HG03558 (cell line): ENCODE results near the gene TNFSF4.

Source experiments
- ATAC-seq: cut with Tn5 transposase; IDR thresholded peaks from one replicate; pipeline ENCODE4 v1.9.1; 2021; ENCODE audit warnings: moderate number of reproducible peaks; ENCODE audit not compliant: unreplicated experiment; ENCODE audit errors: extremely low read depth

The TNFSF4 gene

DNA sequence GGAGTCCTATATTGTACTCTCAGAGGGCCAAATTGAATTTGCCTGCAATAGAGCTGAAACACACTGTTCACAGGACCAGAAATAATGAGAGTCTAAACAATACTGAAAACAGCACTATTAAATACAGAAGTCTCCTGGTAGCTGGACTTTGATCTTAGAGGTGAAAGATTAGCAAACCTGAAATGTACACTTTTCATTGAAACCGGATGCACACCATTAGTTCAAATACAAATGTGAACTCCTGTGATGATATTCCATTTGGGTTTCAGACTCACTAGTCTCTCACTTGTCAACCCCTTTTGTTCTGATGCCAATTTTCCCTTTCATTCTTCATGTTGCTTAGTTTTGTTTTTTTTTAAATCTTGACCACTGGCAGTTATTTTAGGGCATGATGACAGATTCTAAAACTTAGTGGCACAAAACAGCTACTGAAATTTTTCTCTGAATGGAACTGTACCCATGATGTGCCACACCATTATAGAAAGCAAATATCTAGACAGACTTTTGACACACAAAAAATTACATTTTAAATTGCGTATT is 5.9 kb upstream of the TNFSF4 start:
- ATAC-seq, result peak; percentile 78

DNA sequence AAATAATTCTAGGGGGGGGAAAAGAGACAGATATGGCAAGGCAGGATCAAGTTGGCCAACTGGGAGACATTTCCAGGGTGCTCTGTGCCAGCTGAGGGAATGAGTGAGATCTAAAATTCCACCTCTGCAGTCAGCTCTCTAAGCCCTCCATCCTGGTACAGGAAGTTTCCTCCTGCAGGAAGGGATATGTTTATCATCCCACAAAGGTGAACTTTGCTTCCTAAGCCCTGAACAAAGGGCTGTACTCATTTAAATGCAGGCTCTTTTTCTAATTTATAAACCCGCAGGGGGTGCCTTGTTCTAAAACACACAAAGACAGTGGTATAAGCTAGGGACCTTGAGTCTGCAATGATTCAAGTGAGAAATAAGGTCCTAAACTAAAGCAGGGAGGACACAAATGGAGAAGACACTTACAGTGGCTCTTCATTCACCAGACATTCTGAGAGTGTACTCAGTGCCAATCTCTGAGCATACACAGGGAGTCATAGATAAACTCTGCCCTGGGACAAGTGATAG is 3.6 kb upstream of the TNFSF4 start:
- ATAC-seq, result no peak

DNA sequence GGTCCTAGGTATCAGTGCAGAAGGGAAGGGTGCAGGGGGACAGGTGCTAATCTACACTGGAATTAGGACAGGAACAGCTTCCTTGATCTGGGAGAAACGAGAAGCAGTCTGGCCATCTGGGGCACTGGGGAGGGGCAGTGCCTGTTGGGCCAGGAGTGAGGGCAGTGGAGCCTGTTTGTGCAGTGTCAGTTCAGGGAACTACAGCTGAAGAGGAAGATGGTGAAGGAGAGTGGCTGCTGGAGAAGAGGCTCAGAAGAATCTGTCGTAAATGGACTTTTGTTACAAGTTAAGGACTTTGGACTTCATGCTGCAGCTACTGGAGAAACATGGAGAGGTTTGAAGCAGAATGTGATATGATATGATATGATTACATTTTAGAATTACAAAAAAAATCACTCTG is 3.2 kb upstream of the TNFSF4 start:
- ATAC-seq, result no peak

DNA sequence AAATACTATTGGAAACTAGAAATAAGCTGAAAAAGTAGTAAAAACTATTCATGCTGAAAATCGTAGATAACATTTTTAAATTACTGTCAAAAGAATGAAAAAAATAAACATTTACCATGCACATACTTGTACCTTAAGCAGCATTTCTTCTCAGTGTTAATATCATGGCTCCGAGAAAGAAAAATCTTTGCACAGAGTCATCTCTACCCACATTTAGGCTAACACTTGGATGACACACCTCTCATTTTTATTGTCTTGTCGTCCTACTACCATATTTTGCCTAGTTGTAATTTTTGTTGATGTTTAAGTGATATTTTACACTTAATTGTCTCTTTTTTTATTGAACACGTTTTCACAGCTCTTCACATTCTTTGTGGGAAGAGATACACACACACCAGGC is 1.7 kb upstream of the TNFSF4 start:
- no peak for ATAC-seq

DNA sequence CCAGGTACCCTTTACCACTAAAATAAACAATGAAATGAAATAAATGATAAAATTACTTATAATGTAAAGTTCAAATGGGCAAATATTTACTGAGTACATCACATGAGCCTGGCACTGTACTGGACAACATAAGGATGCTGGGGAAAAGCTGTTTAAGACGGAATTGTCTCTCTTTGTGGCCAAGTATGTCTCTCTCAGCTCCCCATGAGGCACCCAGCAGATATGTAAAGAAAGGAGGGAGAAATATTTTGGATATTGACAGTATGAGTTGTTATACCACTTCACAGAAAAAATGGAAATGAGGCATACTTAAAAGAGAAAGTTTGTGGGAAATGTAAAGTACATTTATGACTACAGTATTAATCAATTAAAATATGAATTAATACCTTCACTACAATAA is 1.0 kb upstream of the TNFSF4 start:
- ATAC-seq, result no peak

DNA sequence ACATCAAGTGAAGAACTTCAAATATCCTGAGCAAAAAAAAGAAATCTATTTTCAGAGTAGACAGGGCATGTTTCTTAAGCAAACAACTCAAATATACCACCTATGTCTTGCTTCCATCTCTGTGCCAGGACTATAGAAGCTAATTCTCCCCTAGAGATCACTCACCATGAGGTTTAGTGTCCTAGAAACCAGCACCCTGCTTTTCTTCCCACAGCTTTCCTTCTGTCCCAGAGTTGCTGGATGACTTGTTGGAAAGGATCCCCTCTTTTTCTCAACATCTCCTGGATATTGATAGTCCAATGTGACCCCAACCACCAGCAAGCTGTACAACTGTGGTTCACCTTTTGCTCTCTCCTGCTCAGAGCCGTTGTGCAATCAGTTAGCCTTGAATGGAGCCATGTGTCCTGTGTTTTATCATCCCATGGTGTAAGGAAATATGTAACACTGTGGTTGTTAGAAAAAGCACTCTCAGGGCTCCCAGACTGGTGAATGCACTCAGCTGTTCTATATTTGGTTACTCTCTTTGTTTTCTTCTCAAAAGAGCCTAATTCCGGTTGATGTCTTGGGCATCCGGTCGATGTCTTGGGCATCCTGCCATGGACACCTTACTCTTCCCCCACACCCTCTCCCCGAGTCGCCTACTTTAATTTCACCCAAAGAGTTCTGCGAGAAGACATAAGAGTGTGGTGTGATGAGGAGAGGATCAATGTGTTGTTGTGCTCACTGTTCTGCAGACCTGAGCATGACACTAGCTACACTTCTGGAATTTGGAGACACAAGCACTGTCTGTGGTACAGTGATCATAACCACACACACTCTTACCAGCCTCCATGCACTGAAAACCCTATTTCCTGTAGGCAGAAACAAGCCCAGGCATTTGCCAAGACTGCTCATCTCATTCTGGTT is 1.7 kb downstream of the TNFSF4 start:
- ATAC-seq, result no peak

DNA sequence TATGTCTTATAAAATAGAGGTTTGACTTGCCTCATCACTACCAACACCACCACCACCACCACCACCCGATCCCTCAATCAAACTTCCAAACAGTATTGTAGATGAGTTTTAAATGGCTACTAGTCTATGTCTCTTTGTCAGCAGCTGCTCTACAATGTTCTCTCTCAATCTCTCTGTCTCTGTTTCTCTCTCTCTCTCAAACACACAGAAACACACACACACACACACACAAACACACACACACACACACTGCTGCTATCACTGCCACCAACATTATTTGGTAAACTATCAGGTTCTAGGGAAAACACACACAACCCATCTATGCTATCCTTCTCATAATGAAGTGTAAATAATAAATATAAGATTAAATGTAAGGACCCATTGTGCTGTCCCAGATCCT is 2.4 kb downstream of the TNFSF4 start:
- ATAC-seq, result no peak

DNA sequence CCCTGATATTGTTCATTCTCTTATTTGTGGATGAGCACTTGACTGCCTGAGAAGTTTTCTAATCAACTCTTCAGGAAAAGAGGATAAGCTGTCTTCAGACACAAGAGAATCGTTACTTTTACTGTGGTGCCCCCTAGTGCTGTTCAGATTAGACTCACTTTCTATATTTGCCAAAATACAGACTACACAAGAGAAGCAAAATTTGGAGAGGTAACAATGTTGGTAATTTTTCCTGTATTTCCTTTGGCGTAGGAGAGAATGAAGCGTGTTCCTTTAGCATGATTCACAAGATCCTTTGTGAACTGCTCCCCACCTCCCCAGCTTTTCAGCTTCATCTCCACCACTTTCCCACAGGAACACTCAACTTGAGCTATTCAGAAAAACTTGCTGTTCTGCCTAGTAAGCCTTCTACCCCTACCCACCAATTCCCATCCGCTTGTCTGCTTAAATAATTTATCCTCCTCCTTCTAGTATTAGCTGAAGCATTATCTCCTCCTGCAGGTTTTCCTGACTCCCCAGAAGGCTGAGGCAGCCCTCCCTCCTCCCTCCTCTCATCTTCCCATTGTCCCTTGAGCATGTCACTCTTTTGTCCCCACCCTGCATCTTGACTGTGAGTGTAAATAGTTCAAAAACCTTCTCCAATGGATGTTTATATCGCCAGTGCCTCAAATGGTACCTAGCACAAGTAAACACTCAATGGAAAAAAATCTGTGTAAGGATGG is 4.5 kb downstream of the TNFSF4 start:
- ATAC-seq, result no peak

DNA sequence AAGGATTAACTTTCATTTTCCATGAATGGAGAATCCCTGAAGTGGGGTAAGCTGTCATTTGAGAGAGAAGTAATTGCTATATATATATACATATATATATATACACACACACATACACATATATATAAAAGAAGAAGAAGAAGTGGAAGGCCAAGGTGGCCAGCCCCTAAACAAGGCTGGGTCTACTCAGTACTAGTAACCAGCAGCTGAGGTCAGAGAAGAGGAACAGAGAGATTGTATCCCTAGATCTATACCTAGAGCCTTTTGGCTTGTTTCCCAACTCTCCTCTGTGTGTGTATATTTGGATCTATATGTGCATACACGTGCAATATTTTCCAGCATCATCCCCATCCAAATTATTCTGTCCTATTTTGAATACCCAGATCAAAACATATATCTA is 5.2 kb downstream of the TNFSF4 start:
- no peak for ATAC-seq

DNA sequence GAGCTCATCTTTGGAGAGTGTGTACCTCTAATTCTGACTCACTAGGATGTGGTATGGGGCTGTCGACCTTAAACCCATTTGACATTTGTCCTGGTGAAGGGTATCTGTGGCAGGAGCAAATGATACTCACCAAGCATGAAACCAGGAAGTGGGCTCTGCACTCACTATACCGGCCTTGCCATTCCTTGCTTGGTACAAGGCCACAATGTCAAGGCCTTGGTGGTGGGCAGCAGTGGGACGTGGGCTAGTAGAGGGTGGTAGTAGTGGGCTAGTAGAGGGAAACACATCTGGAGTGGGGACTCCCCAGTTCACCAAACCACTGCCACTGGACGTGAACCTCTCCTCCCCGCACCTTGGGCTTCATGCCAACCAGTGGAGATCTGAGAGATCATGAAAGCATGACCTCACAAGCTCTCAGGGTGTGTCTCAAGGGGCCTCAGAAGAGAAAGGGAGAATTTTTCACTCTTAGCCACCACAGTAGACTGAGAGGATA is 11.5 kb downstream of the TNFSF4 start:
- ATAC-seq, result peak; percentile 71

DNA sequence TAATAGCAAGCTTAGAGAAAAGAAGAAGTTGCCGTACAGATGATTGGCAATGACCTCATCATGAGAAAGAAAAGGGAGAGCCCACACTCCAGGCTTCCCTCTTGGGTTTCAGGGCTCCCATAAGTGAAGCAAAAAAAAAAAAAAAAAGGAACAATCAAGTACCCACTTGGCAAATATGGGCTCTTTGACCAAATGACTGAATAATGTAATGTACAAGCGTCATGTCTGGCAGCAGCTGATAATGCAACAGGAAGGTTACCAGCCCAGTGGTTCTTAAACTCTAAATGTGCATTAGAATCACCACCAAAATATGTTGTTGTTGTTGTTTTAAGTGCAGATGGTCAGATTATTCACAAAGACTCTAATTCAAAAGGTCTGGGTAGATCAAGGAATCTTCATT is 13.5 kb downstream of the TNFSF4 start:
- no peak for ATAC-seq

DNA sequence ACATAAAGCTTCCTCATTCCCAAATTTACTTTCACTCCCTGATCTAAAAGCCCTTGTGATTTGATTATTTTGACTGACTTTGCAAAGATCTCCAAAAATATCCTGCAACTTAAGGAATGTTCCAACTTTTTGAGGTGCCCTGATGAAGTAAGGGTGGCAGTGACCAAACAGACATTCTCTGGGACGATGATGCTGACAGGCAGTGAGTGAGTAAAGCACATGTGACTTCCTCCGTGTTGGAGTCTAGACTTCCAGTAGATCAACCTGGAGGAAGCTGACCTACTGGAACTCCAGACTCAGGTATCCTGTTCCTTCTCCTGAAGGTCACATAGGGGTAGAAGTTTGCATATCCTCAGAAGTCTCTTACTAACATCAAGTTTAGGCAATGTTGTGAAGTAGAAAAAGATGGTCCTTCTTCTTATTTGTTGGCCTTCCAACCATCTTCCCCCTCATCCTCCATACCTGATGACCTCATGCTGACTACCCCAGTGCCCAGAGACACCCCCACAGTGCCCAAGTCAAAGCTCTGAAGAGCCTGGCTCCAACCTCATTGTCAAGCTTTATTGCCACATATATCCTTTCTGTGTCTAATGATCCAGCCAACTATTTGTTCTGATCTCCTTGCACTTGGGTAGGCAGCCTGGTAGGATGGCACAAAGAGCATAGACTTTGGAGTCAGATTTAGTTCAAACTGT is 16.0 kb downstream of the TNFSF4 start:
- ATAC-seq, result no peak

DNA sequence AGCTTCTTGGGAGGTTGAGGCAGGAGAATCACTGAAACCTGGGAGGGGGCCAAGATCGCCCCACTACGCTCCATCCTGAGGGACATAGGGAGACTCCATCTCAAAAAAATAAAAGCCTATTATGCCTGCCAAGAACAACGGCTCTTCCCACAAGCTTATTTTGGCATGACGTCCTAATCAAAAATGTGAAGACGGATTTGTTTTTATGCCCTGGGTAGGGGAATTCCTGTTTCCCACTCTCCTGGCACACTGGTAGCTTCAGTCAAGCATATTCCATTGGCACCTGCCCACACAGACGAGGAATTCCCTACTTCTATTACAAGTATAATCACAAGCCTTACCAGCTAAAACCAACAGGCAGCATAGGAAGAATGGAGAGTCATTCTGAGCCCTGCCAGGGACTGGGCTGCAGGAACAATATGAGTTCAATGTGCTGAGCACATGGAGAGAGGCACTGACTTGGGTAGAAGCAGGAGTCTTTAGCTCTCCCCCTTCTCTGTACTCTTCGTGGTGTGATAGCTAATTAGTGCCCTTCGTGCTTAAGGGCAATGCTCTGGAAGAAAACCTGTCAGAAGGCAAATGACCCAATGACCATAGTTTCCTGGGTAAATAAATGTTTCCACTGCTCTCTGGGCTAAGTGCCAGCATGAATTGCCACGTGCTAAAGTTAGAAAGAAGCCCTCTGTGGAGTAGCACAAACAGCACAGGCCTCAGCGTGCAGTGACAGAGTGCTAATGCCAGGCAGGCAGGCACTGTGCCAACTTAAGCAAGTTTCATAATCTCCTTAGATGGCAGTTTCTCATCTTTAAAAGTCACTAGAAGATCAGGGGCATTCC is 16.8 kb downstream of the TNFSF4 start:
- ATAC-seq, result no peak

DNA sequence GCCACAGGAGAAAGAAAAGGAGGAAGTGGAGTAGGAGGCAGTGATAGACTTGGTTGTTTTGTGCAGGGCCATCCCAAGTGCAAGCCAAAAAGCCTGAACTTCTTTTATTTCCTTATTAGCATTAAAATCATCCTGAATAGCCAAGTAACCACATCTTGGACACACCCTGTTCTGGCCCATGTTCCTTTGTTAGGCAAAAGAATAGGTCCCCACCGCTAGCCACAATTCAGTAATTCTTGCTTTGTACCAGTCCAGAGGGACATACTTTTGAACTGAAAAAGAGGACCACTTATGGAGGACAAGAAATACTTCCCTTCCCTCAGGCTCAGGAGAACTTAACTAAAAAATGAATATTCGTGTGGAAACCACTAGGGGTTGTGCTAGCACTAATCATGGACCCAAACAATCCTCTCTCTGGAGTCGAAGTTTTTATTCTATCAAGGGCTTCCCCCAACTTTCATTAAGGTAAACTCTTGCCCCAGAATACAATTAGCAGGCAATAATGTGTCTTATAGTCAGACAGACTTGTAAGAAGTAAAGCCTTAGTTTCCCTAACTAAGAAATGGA is 19.4 kb downstream of the TNFSF4 start:
- no peak for ATAC-seq

DNA sequence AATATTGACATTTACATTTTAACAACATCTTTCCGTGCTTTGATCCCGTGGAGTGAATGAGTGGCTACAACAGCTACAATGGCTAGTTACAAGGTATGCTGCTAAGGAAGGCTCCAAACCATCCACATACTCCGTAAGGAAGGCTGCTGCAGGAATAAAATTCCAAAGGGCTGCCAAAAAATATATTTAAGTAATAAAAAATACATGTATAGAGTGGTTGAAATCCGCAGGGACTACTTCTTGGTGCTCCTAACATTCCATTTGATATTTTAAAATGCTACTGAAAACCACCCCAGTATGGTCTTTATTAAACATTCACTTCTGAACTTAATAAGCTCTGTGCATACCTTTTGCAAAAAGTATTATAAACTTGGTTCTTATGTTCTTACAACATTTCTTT is 25.3 kb downstream of the TNFSF4 start:
- no peak for ATAC-seq

DNA sequence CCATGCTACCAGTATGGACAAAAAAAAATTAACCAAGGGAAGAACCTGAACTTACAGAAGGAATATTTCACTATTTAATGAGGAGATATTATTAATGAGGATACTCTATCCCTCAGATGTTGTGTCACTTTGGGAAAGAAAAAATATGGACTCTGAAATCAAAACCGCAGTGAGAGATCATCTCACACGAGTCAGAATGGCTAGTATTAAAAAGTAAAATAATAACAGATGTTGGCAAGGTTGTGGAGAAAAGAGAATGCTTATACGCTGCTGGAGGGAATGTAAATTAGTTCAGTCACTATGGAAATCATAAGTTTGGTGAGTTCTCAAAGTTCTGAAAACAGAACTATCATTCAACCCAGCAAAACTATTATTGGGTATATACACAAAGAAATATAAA is 30.9 kb downstream of the TNFSF4 start:
- ATAC-seq, result no peak

DNA sequence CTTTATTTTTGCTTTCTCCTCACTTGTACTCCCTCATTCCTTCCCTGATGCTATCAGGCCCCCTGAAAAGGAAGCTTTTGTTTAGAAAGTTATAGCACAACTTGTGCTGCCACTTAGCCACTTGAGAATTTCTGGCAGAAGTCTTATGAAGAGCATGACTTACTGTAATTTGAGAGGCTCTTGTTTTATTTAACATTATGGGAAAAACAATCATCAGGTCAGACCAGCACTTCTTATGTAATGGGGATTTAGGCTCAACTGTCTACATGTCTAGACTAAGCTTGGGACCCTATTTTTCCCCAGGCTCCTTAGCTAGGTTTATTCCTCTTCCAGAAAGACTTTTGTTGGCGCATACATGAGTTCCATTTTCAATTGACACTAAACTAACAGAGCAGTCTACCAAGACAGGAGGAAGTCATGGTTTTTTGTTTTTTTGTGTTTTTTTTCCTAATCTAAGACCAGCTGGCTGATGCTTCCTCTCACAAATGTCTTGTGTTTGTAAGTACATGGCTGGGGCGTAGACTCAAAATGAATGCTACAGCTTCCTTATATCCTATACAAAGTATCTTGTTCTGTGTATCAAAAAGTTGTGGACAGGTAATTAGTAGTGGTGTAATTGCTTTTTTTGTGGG is 31.5 kb downstream of the TNFSF4 start:
- ATAC-seq, result no peak

DNA sequence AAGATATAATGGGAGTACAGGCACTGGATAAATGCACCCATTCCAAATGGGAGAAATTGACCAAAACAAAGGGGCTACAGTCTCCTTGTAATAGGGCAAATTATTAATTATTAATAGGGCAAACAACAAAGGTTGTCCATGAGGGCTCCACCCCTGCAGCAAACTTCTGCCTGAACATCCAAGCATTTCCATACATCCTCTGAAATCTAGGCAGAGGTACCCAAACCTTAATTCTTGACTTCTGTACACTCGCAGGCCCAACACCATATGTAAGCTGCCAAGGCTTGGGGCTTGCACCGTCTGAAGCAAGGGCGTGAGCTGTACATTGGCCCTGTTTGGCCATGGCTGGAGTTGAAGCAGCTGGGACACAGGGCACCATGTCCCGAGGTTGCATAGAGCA is 33.7 kb downstream of the TNFSF4 start:
- ATAC-seq, result no peak

DNA sequence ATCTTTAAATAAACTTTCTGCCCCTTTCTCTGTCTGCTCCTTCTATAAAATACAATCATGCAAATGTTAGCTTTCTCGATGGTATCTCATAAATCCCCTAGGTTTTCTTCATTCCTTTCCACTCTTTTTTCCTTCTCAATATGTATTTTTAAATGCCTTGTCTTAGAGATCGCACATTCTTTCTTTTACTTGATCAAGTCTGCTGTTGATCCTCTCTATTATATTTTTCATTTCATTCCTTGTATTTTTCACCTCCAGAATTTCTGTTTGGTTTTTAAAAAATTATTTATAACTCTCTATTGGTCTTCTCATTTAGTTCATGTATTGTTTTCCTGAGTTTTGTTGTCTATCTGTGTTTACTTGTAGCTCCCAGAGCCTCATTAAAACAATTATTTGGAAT is 36.0 kb downstream of the TNFSF4 start:
- ATAC-seq, result no peak
